Smooth muscle cell of the brain vasculature (primary cell): ENCODE results near the gene SLC34A3.

ENCODE experiments used
- DNase-seq: peaks from one replicate; pipeline ENCODE4 v3.0.0-alpha.2; 2012; ENCODE audit warnings: low read depth, low spot score

The SLC34A3 gene

DNA sequence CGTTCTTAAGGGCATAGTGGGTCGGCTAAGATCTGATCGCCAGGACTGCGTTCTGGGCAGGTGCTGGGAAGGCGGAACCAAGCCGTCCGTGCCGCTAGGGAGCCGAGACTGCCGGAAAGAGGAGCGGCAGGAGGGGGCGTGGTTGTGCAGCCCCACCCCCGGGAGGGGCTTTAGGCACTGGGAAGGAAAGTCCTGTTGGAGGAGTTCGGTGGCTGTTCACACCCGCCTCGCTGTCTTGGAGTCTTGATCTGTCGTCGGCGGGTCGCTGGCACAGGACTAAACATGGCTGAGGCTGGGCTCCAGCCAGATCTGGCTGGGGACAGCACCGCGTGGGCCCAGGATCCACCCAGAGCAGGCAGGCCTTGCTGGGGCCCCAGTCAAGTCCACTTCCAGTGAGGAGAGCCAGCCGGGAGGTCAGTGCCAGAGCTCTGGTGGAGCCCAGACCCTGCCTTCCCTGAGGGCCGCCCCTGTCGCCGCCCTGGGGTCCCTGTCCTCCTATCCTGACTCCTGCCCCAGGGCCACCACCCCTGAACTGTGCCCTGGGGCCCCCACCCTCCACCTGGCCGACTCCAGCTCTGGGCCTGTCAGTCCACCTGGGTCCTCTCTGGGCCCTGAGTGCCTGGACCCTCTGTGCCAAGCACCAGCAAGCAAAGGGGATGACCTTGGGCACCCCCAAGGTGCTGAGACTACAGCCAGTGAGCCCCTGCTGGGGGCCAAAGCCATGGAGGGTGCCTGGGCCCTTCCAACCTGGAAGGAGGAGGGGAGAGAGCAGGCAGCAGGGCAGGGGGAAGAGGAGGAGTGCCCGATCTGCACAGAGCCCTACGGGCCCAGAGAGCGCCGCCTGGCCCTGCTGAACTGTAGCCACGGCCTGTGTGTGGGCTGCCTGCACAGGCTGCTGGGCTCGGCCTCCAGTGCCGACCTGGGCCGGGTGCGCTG is 13.2 kb upstream of the SLC34A3 start:
- no peak for DNase-seq

DNA sequence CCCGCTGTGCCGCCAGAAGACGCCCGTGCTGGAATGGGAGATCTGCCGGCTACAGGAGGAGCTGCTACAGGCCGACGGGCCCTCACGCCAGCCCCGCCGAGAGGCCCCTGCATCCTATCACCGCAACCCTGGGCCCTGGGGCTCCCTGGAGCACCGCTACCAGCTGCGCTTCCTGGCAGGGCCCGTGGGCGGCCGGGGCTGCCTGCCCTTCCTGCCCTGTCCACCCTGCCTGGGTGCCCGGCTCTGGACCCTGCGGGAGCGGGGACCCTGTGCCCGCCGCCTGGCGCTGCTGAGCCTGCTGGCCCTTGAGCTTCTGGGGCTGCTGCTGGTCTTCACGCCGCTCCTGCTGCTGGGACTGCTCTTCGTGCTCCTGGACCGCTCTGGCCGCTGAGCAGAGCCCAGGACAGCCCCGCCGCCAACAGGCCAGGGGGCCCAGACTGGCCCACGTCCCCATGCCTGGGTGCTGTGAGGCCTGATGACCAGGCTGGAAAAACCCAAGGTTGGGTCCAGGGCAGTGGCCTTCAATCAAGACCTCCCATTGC is 12.4 kb upstream of the SLC34A3 start:
- no peak for DNase-seq

DNA sequence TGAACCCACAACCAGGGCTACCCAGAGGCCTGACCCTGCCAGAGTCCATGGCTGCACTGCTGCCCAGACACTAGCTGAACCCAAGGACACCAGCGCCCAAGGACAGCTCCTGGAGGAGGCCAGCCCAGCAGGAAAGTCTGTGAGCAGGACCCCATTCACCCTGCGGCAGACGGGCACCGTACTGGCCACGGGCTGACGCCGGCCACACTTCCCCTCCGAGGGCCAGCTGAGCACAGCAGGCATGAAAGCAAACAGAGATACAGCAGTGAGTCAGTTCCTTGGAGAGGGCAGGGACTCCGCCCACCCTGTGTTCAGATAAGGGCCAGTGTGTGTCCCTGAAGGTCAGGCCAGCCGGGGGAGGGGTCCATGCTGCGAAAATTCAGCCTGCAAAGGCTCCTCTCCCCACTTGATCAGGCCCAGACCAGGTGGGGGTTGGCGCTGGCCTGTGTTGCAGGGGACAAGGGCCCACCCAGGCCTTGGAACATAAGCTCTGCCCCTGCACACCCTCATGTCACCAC is 11.9 kb upstream of the SLC34A3 start:
- no peak for DNase-seq

DNA sequence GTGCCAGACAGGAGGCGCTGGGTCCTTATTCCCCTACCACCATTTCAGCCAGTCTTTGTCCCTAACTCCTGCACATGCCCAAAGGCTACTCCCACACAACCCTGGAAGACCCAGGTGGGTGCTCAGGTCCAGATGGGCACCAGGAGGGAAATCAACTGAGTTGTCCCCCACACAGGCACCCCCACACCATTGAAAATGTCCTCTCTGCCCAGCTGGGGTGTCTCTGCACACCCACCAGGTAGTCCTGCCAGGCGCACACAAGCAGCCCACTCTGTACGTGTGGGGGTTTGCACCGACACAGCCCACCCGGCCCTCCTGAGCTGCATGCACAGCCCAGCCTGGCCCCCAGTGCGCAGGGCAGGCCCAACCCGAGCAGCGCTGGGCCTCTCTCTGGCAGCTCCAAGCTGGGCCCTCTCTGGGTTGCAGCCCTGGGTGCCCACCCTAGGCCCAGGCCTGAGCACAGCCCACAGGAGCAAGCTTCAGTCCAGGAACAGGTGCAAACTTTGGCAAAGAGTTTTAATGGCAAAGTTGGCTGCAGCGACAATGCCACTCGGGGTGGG is 10.9 kb upstream of the SLC34A3 start:
- DNase-seq: no peak

DNA sequence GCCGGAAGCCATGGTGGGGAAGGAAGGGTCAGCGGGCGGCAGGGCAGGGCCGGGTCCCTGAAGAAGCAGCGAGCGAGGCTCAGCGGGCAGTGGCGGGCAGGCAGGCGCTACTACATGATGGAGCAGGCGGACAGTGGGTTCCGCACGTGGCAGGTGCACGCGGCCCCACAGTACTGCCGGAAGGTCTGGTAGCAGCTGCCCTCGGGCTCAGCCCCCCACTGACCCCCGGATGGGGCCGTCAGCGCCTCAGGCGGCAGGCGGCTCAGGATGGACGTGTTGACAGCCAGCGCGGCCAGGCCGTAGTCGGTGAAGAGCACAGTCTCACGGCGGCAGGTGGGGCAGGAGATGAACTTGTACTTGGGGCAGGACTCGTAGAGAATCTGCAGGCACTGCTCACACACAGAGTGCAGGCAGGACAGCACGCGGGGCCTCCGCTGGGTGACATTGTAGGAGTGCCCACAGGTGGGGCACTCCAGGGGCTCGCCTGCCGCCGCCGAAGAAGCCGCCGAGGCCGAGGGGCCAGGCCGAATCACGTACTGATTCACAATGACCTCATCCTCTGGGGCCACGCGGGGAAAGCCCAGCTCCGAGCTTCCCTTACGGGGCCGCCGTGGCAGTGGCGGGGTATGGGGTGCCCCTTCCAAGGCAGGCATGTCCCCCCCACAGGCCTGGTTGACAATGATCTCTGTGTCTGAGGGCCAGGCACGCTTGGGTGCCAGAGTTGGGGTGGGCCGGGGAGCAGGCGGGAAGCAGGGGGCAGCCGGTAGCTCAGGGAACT is 10.2 kb upstream of the SLC34A3 start:
- no peak for DNase-seq

DNA sequence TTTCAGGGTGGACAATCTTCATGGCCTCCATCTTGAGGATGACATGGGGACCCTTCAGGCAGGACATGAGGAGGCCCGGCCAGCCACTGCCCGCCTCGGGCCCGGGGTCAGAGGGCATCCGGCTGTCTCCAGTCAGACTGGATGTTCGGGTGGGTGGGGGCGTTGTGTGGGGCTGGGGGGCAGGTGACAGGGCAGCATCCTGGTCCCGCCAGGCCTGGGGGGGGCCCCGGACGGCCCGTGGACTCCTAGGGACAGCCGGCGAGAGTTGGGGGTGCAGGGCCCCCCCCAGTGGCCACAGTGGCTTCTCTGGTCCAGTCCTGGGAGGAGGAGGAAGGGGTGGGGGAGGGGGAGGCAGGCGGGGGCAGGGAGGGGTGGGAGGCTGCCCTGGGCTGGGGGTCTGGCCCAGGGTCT is 9.6 kb upstream of the SLC34A3 start:
- no peak for DNase-seq

DNA sequence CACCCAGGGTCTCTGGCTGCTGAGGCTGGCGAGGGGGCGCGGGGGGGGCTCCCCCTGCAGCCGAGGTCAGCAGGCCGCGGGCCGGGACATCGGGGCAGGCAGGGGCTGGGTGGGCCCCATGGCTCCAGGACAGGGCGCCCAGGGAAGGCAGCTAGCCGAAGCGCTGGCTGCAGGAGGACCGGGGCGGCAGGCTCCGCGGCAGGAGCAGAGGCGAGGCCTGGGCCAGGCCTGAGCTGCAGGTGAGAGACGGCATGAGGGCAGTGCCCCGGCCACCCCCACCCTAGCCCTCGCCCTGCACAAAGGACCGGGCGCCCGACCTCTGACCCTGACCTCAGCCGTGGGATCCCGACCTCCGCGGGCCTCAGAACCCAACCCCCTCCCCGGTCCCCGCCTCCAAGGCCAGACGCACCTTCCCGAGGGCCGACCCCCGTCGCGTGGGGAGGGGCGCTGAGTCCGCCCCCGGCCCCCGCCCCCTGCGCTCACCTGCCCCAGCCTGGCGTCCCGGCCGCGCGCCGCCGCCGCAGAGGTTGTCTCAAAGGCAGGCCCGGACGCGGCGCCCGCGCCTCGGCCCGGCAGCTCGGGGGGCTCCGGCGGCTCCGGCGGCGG is 9.1 kb upstream of the SLC34A3 start:
- DNase-seq: no peak

DNA sequence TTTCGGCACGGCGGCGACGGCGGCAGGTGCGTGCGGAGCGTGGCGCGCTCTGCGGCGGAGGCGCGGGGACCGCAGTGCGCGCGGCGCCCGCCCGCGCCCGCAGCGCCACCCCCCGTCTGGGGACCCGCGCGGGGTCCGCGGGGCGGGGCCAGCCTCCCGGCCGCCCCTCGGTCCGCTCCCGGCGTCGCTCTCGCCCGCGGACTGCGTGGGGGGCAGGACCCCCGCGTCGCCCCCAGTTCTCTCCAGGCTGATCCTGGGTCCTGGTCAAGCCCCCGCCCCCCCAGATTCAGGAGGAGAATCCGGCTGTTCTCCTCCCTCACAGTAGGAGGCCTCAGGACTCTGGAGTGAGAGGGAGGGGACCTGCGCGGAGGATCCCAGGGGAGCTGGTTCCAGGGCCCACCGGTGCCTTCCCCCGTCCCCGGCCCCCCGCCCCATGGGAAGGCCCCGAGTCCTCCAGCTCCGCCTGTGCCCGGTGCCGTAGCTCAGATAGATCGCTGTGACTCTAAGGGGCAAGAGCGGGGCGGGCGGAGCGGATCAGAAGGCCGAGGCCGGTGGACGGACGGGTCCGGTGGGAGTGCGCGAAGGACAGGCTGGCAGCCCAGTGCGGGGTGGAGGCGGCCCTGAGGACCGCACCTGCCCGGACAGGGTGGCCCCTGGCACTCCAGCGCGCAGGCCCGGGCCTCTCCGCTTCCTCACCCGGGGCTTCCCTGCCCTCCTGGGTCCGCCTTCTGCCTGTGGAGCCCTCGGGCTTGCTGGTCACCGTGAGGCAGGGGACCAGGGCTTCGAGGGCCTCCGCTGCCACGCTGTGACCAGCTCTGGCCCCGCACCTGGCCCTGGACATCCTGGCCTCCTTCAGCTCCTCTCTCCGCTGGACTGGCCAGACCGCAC is 8.3 kb upstream of the SLC34A3 start, which contains the start of gene RNF208:
Gene RNF208, minus strand, starts transcription at position 51 of the 888 bp plus-strand sequence. CDS start 1,028 bp downstream, outside the sequence.
- DNase-seq: no peak

DNA sequence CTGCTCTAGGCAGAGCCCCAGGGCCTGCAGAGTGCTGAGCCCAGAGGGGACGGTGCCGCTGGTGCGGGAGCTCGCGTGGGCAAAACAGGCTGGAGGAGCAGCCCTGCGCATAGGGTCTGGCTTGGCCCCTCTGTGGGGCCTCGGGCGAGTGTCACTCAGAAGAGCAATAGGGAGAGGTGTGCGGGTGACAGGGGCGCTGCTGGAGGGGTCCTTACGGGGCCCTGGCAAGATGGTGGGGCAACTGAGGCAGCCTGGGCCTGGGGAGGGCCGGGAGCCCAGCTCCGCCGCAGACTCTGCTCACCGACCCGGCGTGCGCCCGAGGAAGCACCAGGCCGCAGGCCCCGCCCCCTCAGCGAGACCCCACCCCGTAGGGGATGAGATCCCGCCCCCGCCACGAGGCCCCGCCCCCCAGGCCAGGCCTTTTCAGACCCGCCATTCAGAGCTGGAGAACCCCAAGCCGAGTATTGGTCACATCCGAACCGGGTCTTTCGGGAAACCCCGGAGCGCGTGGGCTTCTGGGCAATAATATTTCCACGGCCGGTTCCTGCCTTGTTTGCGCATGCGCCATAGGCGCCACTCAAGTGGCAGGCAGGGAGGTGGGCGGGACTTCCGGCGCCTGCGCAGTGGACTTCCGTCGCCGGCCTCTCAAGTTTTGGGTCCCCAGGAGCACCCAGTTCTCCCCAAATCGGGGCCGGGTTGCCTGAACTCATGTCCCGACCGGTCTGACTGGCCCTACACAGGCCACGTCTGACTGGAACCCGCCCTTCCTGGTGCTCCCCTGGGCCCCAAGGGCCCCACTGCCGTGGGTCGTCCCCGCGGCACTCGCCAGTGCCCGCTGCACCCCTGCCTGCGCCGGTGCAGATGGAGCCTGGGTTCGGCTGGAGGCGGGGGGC is 7.4 kb upstream of the SLC34A3 start:
- DNase-seq: peak; percentile 95

DNA sequence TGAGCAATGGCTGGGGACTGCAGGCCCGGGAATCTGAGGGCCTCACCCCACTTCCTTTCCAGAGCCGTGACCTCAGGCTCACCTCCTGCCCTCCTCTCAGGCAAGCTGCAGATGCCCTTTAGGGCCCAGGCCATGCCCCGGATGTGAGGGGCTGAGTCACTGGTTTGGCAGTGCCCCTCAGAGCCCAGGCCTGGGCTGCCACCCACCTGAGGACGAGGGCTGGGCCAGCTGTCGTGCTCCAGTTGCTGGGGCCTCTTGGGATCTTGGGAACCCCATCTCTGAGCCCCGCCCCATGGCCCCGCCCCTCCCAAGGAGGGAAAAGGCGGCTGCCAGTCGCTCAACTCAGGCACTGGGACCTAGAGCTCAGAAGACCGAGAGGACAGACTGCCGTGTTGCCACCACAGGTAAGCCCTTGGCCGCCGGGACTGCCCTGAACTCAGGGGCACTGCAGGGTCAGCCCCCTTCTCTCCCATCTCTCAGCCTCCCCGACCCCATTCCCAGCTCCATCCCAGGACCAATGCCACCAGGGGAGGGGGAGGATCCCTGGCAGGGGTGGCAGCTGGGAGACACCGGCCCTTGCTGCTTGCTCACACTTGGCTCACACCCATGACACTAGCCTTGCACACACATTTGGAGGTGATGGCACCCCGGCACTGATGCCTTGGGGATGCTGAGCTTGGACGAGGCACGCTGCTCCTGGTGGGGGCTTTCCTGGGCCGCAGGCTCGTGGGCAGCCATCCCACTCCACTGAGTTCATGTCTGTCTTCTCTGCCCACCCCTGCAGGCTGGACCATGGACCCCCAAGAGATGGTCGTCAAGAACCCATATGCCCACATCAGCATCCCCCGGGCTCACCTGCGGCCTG is 5.6 kb upstream of the SLC34A3 start, which contains the start of gene CYSRT1:
Gene CYSRT1, plus strand, starts transcription at position 345 of the 865 bp plus-strand sequence. Its CDS starts 448 bp downstream, at position 793.
- DNase-seq: no peak

DNA sequence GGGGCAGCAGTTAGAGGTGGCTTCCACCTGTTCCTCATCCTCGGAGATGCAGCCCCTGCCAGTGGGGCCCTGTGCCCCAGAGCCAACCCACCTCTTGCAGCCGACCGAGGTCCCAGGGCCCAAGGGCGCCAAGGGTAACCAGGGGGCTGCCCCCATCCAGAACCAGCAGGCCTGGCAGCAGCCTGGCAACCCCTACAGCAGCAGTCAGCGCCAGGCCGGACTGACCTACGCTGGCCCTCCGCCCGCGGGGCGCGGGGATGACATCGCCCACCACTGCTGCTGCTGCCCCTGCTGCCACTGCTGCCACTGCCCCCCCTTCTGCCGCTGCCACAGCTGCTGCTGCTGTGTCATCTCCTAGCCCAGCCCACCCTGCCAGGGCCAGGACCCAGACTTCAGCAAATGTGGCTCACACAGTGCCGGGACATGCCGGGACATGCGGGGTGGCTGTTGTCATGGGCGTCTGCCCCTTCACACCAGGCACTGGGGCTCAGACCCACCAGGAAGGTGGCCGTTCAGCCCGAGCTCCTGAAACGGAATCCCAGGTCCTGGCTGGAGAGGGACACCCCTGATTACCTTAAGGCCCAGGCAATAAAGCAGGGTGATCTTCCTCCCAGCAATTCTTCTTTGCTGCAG is 4.9 kb upstream of the SLC34A3 start:
- no peak for DNase-seq

DNA sequence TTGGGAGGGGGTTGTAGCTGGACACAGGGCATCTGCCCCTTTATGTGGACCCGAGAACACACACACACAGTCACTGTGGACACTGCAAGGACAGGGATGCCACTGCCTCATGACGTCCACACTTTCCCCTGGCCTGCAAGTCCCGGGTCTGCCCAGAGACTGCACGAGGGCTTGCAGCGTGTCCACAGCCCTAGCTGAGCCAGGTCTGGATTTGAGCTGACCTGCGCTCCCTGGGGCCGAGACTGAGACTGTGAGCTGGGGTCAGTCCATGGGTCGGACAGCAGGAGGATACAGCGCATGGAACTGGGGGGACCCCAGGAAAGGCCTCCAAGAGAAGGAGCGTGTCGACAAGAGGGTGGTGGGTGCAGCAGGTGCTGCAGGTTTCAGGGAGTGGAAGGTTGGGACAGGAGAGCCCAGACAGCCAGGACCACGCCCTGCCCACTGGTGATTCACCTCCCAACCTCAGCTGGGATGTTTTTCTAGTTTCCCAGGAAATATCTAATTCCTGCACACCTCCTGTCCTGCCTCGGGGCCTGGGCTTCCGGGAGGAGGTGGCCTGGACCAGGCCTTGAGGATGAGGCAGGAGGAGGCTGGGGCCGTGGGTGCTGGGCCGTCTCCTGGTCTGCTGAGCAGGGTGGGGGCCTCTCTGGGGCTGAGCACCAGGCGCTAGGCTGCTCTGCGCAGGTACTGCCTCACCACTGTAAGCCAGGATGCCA is 4.2 kb upstream of the SLC34A3 start:
- DNase-seq: no peak

DNA sequence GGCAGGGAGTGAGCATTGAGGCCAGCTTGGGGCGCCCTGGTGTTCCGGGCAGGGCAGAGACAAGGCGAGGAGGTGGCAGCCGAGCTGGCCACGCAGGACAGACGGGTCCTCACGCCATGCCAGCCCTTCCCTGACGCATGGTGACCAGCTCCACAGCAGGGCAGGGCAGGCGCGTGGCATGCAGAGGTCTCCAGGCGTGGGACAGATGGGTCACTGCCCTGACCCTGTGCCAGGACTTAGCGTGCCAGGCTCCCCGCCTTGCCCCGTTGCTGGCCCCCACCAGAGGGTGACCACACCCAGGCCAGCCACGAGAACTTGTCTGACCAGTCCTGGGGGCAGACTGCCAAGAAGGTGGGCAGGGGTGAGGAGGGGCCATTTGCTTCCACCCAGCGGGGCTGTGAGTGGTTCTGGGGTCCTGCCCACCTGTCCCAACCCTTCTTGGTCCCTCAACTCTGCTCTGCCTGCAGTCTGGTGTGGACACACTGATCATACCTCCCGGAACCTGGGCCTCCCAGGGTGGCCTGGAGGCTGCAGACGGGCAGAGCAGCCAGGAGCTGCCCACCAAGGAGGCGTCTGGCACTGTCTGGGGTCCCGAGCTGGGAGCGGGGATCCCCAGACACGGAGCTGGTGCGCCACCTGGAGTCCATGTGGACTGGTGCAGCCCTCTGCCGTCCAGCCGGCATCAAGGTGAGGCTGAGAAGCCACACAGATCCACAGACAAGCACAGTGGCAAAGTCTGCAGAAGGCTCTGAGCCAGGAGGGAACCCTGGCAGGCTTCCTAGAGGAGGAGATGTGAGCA is 3.4 kb upstream of the SLC34A3 start, which contains the start of gene RNF224:
Gene RNF224, plus strand, starts transcription at position 449 of the 799 bp plus-strand sequence. CDS start 834 bp downstream, outside the sequence.
- DNase-seq: no peak

DNA sequence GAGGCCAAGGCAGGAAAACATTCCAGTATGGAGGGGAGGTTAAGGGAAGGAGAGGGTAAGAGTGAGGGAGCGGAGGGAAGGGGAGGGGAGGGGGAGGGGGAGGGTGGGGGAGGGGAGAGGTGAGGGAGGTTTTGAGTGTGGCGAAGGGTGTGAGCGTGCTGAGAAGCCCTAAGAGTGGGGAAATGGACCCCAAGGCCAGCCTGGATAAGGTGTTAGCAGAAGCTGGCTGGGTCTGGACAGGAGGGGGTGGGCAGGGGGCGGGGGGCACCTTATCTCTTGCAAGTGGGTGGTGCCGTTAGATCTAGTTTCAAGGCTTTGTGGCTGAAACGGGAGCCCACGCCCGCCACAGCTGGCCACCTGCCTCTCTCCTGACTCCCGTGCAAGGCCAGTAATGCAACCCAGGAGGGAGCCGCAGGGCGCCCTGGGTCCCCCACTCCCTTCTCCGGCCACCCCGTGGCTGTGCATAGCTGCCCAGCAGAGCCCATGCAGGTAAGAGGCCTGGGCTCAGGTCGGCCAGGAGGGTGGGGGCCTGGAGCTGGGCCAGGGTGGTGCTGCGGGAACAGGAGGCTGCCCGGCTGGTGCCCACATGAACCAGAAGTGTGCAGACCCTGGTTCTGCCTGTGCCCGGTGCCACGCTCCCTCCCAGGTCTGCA is 2.7 kb upstream of the SLC34A3 start:
- DNase-seq: no peak

DNA sequence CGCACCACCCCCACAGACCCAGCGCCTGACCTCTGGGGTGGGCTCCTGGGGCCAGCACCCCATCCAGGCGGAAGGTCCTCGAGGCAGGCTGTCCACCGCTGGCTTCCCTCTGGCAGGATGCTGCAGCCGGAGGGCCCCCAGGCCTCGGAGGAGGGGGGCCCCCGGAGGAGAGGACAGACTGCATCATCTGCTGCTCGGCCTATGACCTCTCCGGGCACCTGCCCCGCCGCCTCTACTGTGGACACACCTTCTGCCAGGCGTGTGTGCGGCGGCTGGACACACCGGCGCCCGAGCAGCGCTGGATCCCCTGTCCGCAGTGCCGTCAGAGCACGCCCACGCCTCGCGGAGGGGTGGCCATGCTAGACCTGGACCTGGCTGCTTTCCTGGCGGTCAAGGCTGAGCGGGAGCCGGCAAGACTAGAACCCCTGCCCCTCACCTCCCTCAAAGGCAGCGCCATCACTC is 2.2 kb upstream of the SLC34A3 start:
- no peak for DNase-seq
